ENCODE data around the gene KRT6C. TPM values are rescaled to one million over a fixed set of nuclear protein-coding genes. Genes with fewer than 3 reads are reported as not detected.

KRT6C gene
- total RNA-seq, 1 donor from 2014 or later: not detected

DNA sequence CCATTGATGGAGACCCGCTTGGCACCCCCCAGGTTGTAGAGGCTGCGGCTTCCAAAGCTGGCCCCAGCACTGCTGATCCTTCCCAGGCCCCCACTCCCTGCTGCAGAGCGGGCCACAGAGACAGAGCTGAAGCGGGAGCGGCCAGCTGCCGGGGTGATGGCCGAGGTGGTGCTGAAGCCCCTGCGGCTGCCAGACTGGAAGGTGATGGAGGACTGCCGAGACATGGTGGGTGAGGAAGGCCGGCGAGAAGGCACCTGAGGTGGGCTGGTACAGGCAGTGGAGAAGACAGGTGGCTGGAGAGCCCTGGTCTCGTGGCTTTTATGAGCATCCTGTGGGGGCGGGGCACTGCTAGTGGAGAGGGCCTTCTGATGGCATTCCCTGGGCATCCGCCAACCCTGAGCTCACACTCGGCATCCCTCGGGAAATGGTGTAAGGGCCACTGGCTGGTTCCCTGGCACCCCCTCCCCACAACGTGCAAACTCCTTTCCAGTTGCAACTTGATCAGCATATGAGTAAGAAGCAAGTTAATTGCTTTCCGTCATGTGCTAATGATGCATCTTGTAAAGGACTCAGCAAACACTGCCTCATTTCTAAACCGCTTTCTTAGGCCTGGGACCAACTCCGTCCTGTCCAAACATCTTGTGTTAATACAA, 39.4 kb downstream of the KRT6C start, which contains the start of gene KRT75:
KRT75 (minus strand) TSS at position 291 of the 653 bp plus-strand sequence; CDS start at position 224, 67 bp downstream.
- no peak within 1 kb of the TSS for H3K27ac ChIP-seq
- no peaks in the 10 kb centered on the region for H3K36me3 ChIP-seq
- no peak within 1 kb of the TSS for H3K4me3 ChIP-seq
- DNase-seq (ENCODE audit: low spot score in 2 of 2): no peak
- TF ChIP-seq, protein P1, sequence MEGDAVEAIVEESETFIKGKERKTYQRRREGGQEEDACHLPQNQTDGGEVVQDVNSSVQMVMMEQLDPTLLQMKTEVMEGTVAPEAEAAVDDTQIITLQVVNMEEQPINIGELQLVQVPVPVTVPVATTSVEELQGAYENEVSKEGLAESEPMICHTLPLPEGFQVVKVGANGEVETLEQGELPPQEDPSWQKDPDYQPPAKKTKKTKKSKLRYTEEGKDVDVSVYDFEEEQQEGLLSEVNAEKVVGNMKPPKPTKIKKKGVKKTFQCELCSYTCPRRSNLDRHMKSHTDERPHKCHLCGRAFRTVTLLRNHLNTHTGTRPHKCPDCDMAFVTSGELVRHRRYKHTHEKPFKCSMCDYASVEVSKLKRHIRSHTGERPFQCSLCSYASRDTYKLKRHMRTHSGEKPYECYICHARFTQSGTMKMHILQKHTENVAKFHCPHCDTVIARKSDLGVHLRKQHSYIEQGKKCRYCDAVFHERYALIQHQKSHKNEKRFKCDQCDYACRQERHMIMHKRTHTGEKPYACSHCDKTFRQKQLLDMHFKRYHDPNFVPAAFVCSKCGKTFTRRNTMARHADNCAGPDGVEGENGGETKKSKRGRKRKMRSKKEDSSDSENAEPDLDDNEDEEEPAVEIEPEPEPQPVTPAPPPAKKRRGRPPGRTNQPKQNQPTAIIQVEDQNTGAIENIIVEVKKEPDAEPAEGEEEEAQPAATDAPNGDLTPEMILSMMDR (IDR thresholded peaks at IDR 0.05): no peak
- intact Hi-C loops (cut with DNase I): no loop called here
- H3K4me1 ChIP-seq: no peaks in the 10 kb centered on the region
- H3K27me3 ChIP-seq: no peaks in the 10 kb centered on the region
- H3K9me3 ChIP-seq: no peaks in the 10 kb centered on the region

DNA sequence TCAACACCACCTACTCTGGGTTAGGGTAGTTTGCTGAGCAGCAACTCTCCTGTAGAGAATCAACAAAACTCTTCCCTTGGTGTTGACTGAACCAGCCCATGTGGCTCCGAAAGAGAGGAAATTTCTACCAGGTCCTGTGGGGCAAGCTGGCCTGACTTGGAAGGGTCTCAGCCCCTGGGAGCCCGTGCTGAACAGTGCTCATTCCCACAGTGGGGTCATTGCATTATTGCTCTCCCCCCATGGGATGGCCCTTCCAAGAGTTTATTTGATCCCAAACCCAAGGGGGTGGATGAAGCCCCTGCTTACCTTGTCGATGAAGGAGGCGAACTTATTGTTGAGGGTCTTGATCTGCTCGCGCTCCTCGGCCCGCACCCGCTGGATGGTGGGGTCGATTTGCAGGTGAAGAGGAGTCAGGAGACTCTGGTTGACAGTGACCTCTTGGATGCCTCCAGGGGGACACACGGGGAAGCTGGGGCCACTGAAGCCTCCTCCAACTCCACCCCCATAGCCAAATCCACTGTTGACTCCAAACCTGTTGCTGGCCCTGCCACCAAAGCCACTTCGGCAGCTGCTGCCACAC, 40.0 kb downstream of the KRT6C start:
- intact Hi-C loops (cut with DNase I): no loop called here
- H3K27ac ChIP-seq: no peak overlapping the region
- H3K27me3 ChIP-seq: no peaks in the 10 kb centered on the region
- DNase-seq (ENCODE audit: low spot score in 2 of 2): no peak
- H3K4me3 ChIP-seq: no peak overlapping the region
- H3K36me3 ChIP-seq: no peaks in the 10 kb centered on the region
- TF ChIP-seq, protein P1 (IDR thresholded peaks at IDR 0.05): no peak
- H3K9me3 ChIP-seq: no peaks in the 10 kb centered on the region
- H3K4me1 ChIP-seq: no peaks in the 10 kb centered on the region

DNA sequence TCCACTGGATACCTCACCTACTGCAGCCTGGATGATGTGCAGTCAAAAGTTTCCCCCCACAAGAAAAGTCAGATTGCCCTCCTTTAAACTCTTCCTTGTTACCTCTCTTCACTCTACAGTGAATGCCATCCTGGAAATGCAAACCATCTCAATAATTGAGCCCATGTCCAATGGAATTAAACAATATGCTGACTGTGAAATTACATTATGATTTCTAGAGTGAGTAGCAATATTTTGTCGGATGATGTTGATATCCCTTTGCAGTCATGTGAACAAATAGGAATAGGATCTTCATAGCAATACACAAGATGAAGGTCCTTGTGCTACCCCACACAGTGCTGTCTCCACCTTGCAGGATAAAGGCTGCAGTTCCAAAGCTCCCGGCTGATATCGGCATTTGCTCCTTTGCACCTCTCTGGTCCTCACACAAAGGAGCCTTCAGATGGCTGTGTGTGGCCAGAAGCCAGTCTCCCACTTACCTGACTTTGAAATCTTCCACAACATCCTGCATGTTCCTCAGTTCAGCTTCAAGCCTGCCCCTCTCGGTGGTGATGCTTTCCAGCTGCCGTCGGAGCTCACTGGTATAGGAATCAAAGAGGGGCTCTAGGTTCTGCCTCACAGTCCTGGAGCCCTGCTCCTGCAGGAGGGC, 40.9 kb downstream of the KRT6C start:
- TF ChIP-seq, protein P1 (IDR thresholded peaks at IDR 0.05): no peak
- no peak for DNase-seq (ENCODE audit: low spot score in 2 of 2)
- Histone ChIP-seq H3K4me3 (no peak overlapping the region), H3K9me3 (no peaks in the 10 kb centered on the region), H3K27ac (no peak overlapping the region), H3K36me3 (no peaks in the 10 kb centered on the region), H3K27me3 (no peaks in the 10 kb centered on the region), H3K4me1 (no peaks in the 10 kb centered on the region)
- intact Hi-C loops (cut with DNase I): no loop called here

DNA sequence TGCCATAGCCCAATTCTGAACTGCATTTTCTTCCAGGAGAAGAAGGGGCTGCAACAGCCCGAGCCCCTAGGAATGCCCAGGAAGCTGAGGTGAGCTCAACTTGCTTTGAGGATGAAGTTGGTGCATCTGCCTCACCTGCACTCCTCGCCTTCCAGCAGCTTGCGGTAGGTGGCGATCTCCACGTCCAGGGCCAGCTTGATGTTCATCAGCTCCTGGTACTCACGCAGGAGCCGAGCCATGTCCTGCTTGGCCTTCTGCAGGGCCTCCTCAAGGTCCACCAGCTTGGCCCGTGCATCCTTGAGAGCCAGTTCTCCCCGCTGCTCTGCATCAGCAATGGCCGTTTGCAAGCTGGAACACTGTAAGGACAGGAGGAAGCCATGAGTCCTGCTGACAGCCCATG, 45.5 kb downstream of the KRT6C start:
- TF ChIP-seq, protein P1 (IDR thresholded peaks at IDR 0.05): no peak
- DNase-seq (ENCODE audit: low spot score in 2 of 2): no peak
- H3K36me3 ChIP-seq: no peaks in the 10 kb centered on the region
- no peak overlapping the region for H3K27ac ChIP-seq
- no peaks in the 10 kb centered on the region for H3K9me3 ChIP-seq
- no peaks in the 10 kb centered on the region for H3K27me3 ChIP-seq
- H3K4me3 ChIP-seq: no peak overlapping the region
- intact Hi-C loops (cut with DNase I): no loop called here
- no peaks in the 10 kb centered on the region for H3K4me1 ChIP-seq

DNA sequence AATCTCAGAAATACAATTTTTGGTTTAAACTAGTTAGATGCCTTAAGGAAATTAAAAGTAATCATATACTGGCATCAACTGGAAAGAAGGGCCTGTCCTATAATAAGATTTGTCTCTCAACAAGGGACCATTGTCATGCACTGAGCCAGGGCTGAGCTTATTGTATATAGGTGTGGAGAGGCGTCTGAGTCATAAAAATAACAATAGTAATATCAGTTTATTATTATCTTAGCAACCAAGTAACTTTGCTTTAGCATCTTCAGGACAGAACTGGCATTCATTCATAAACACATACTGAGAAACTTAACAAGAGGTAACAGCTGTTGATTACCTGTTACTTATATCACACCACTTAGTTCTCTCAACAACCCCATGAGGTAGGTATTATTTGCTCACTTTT, 46.5 kb downstream of the KRT6C start:
- TF ChIP-seq, protein P1 (IDR thresholded peaks at IDR 0.05): no peak

More for the DNA sequence above, 46.5 kb downstream of the KRT6C start:
- H3K9me3 ChIP-seq: no peaks in the 10 kb centered on the region
- no peak overlapping the region for H3K27ac ChIP-seq
- H3K4me1 ChIP-seq: no peaks in the 10 kb centered on the region
- no peak overlapping the region for H3K4me3 ChIP-seq
- no peak for DNase-seq (ENCODE audit: low spot score in 2 of 2)
- intact Hi-C loops (cut with DNase I): no loop called here
- no peaks in the 10 kb centered on the region for H3K27me3 ChIP-seq
- no peaks in the 10 kb centered on the region for H3K36me3 ChIP-seq

Data from ascending aorta (tissue), 2 donors.